ENCODE data around the gene PRSS3. TPM values are rescaled to one million over a fixed set of nuclear protein-coding genes. Genes with fewer than 3 reads are reported as not detected.
"Not testable (repeated sequence)": the region's sequence is repeated elsewhere in the genome, so short reads cannot be mapped to it uniquely, and the experiment has no call there.

PRSS3 gene
- total RNA-seq, 1 experiment from 2014 or later, result 66.3 TPM

DNA sequence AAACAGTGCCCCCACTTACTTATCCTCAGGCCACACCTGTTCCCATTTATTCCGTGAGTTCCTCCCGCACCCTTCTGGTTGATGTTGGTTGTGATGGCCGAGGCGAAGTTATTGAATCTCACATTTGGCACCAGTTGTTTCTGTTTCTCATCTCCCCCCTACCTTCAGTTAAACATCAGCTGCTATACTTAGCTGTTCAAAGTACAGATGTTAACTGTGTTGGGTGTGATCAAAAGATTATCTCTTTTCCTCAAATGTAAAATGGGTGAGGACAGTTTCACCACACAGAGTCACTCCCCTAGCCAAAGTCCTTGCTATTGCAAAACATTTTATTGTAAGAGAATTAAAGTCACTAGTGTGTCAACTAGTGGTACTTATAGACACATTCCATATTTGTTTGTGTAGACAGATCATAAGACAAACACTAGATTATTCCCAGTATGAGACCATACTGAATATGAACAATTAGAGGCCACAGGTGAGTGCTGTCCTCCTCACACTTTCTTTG, 43.2 kb upstream of the PRSS3 start:
- CTCF ChIA-PET, result interaction anchor here (0.6 to 1.7 kb wide), 2 partner anchors 26 to 61 kb away, joined by 3 to 6 read pairs; no protein-coding TSS in a partner anchor
- Histone ChIP-seq H3K9ac (ENCODE audit: low read length) (peak overlapping the region; percentile 89), H3K27me3 (ENCODE audit: insufficient read depth, low read length) (no peaks in the 10 kb centered on the region), H2AFZ (ENCODE audit: low read depth, low read length, poor library complexity, severe bottlenecking) (no peak overlapping the region), H4K20me1 (ENCODE audit: insufficient read depth) (peaks cover 4% of the 10 kb centered on the region; the same call in 1 of the 2 replicates), H3K27ac (ENCODE audit: low read depth, low read length) (no peak overlapping the region), H3K9me2 (ENCODE audit: insufficient read depth) (no peaks in the 10 kb centered on the region), H3K9me3 (ENCODE audit: control insufficient read depth in 1 of 2, insufficient read depth in 1 of 2, low read depth in 1 of 2, low read length in 2 of 2) (no peaks in the 10 kb centered on the region), H3K79me2 (ENCODE audit: insufficient read depth, low read length) (peaks cover 61% of the 10 kb centered on the region), H3K4me2 (ENCODE audit: low read length) (peak overlapping the region; percentile 89), H3K4me3 (replicated peaks in 1 of 2; ENCODE audit: low read depth in 1 of 2, low read length in 2 of 2) (peak overlapping the region; percentile 79 to 93), H3K36me3 (ENCODE audit: control insufficient read depth in 1 of 2, insufficient read depth in 2 of 2, low read length in 2 of 2) (no peaks in the 10 kb centered on the region), H3K4me1 (ENCODE audit: control insufficient read depth in 1 of 2, insufficient read depth in 2 of 2, low read length in 2 of 2) (peaks cover 8 to 26% of the 10 kb centered on the region in 2 experiments; a peak in 3 of 4 replicates)
- POLR2A ChIA-PET, result interaction anchor here (1.1 to 2.2 kb wide), 3 partner anchors 10 to 16 kb away, joined by 3 to 7 read pairs (median 4); no protein-coding TSS in a partner anchor
- intact Hi-C loops (cut with micrococcal nuclease), result no loop called here
- DNase-seq (ENCODE audit: low read depth, low spot score) (no peak), ATAC-seq (no peak)
- TF ChIP-seq EZH2 (IDR thresholded peaks at IDR 0.05), result no peak
- no TSS peak for BruUV-seq (replicated peaks)
- RAD21 ChIA-PET (ENCODE audit: low non-redundant PET in 1 of 2, low total read pairs in 2 of 2, uncharacterized antibody in 2 of 2, unreplicated experiment in 2 of 2), result no interaction called here

DNA sequence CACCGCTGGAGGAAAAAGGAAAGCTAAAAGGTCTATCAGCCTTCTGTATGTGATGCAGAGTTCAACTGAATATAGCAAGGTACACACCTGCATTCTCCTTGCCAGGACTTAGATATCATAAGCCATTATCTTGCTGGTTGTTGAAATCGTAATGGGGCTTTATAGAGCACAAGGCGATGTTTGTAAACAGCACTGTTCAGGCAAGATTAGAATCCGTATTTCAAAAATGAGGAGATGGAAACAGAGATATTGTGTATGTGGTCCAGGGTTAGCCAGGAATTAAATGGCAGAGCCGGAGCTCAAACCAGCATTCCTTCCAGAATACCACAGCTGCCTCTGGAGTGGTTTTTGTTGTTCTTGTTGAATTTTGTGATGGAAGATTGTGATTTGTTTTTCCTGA, 42.6 kb upstream of the PRSS3 start:
- H3K27ac ChIP-seq (ENCODE audit: low read depth, low read length); H4K20me1 ChIP-seq (ENCODE audit: insufficient read depth); H3K27me3 ChIP-seq (ENCODE audit: insufficient read depth, low read length); H2AFZ ChIP-seq (ENCODE audit: low read depth, low read length, poor library complexity, severe bottlenecking); H3K4me3 ChIP-seq (replicated peaks in 1 of 2; ENCODE audit: low read depth in 1 of 2, low read length in 2 of 2); intact Hi-C loops (cut with micrococcal nuclease); H3K36me3 ChIP-seq (ENCODE audit: control insufficient read depth in 1 of 2, insufficient read depth in 2 of 2, low read length in 2 of 2); H3K9me3 ChIP-seq (ENCODE audit: control insufficient read depth in 1 of 2, insufficient read depth in 1 of 2, low read depth in 1 of 2, low read length in 2 of 2); DNase-seq (ENCODE audit: low read depth, low spot score); H3K9ac ChIP-seq (ENCODE audit: low read length); H3K4me2 ChIP-seq (ENCODE audit: low read length); CTCF ChIA-PET; H3K9me2 ChIP-seq (ENCODE audit: insufficient read depth); RAD21 ChIA-PET (ENCODE audit: low non-redundant PET in 1 of 2, low total read pairs in 2 of 2, uncharacterized antibody in 2 of 2, unreplicated experiment in 2 of 2); ATAC-seq; BruUV-seq (replicated peaks): not testable (repeated sequence)
- Histone ChIP-seq H3K79me2 (ENCODE audit: insufficient read depth, low read length) (peaks cover 67% of the 10 kb centered on the region), H3K4me1 (ENCODE audit: control insufficient read depth in 1 of 2, insufficient read depth in 2 of 2, low read length in 2 of 2) (peaks cover 8 to 26% of the 10 kb centered on the region in 2 experiments; a peak in 3 of 4 replicates)
- POLR2A ChIA-PET, result interaction anchor here (1.1 to 1.5 kb wide), 2 partner anchors 10 to 16 kb away, joined by 3 to 4 read pairs; no protein-coding TSS in a partner anchor

- RAD21 ChIA-PET (ENCODE audit: low non-redundant PET in 1 of 2, low total read pairs in 2 of 2, uncharacterized antibody in 2 of 2, unreplicated experiment in 2 of 2); H2AFZ ChIP-seq (ENCODE audit: low read depth, low read length, poor library complexity, severe bottlenecking); H3K9me3 ChIP-seq (ENCODE audit: control insufficient read depth in 1 of 2, insufficient read depth in 1 of 2, low read depth in 1 of 2, low read length in 2 of 2); H3K27ac ChIP-seq (ENCODE audit: low read depth, low read length); DNase-seq (ENCODE audit: low read depth, low spot score); CTCF ChIA-PET; BruUV-seq (replicated peaks); ATAC-seq; intact Hi-C loops (cut with micrococcal nuclease); H4K20me1 ChIP-seq (ENCODE audit: insufficient read depth); H3K4me3 ChIP-seq (replicated peaks in 1 of 2; ENCODE audit: low read depth in 1 of 2, low read length in 2 of 2); H3K36me3 ChIP-seq (ENCODE audit: control insufficient read depth in 1 of 2, insufficient read depth in 2 of 2, low read length in 2 of 2); H3K4me2 ChIP-seq (ENCODE audit: low read length); H3K27me3 ChIP-seq (ENCODE audit: insufficient read depth, low read length); H3K9me2 ChIP-seq (ENCODE audit: insufficient read depth); POLR2A ChIA-PET; H3K9ac ChIP-seq (ENCODE audit: low read length): not testable (repeated sequence)
- Histone ChIP-seq H3K4me1 (ENCODE audit: control insufficient read depth in 1 of 2, insufficient read depth in 2 of 2, low read length in 2 of 2) (peaks cover 3 to 32% of the 10 kb centered on the region in 2 experiments), H3K79me2 (ENCODE audit: insufficient read depth, low read length) (peaks cover 56% of the 10 kb centered on the region)
Observed at GRCh38 chr9:33759648-33760047, 35.7 kb upstream of the PRSS3 start.
